HG03095 (cell line): Measurements from ENCODE around the gene OOSP4A.

Experiments used
- ATAC-seq: cut with Tn5 transposase; IDR thresholded peaks from one replicate; pipeline ENCODE4 v1.9.1; 2021; ENCODE audit warnings: moderate library complexity; ENCODE audit not compliant: unreplicated experiment

Gene OOSP4A

DNA sequence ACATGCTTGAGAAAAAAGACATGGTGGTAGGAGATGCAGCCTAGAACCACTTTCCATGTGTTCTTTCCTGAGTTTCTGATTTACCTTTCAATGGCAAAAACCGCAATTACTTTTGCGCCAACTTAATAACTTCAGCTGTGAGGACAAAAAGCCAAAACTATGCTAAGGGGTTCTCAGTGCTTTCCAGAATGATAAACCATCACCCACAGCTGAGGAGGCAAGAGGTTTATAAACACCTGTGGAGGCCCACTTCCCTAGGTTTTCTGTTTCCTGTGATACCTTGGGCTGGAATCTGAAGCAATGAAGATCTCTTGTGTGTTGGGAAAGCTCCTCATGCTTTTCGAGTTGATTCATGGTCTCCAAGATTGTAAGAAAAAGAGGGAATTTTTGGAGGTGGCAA is at the start of gene OOSP4A:
TSS of gene OOSP4A (plus strand) at position 301 of the 400 bp plus-strand sequence. CDS start at position 301, 0 bp downstream.
- no peak for ATAC-seq

DNA sequence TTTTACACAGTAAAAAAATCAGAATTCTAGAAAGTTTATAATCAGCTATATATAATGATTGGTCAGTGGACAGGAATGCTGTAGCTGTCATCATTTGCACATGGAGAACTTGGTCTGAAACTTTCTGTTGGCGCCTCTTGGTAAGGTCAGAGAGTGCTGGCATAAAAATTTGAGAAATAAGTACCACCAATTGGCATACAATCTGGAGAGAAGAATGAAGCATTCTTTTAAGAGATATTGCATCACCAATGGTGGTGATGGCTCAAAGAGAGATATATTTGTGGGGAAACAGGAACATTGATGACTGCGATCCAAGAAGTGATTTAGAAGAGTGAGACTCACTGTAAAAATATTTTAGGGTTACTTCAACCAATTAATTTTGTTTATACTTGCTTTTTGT is 45.4 kb upstream of the OOSP4A start:
- ATAC-seq = no peak

DNA sequence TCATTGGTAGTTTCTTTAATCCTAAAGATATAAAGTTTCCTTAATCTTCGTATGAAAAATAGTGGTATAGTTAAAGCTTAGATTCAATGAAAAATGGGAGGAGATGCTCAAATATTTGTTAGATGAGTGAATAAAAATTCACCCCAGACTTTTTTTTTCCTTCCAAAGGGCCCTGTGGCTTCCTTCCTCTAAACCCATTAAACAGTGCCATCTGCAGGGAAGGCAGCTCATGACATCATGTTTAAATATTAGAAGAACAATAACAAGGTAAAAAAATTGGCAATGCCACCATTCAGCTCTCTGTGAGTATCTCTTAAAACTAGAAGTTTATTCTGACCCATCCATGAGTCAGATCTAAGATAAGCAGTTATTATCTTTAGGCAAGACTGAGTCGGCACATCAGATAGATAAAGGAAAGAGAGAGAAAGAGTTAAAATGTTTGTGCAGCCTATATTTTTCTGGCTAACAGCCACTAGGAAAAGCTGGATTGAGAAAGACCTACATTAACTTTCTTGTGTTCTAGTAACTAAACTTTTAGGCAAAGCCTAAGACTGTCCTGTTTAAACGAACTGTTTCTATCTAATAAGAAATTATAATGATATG is 44.7 kb upstream of the OOSP4A start:
- ATAC-seq = no peak

DNA sequence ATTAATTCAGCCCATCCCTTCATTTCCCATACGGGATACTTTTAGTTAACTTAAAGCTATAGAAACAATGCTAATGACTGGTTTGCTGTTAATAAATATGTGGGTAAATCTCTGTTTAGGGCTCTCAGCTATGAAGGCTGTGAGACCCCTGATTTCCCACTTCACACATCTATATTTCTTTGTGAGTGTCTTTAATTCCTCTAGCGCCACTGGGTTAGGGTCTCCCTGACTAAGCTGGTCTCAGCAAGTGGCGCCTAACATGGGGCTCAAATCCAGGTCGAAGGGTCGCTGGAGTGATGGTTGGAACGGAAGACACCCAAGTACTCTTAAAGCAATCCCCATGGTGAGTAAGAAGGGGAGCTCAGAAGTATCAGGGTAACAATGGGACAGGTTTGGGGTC is 40.0 kb upstream of the OOSP4A start:
- no peak for ATAC-seq

DNA sequence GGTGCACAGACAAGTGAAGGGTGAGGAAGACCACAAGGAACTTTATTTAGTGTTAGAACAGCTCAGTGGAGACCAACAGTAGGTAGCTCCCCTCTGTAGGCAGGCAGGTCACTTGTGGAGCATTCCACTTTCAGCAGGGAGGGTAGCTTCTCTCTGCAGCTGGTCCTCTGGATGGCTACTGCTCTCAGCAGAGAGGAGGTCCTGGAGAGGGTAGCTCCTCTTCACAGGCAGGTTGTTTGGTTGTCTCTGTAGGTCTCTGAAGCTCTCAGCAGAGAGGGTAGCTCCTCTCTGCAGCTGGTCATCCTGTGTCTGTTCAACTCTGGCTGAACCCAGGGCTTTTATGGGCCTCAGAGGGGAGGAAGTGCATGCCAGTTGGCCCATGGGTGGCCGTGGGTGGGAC is 32.1 kb upstream of the OOSP4A start:
- ATAC-seq = no peak

DNA sequence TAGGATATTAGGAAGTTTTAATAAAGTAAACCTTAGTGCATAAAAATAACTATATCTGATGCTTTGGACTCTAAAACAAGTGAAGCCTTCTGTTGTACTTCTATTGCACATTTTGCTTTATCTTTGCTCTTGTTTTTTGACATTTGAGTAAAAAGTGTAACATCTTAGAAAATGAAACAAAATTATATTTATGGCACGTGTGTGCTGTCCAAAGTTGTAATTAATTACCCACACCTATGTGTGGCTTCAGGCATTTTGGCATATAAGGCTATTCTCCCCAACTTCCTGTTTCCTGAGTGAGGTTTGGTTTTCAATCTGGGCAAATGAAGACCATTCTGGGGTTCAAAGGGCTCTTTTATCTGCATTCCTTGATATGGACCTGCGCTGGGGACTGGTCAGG is 25.7 kb upstream of the OOSP4A start, which contains the start of gene OOSP1:
TSS of gene OOSP1 (plus strand) at position 301 of the 400 bp plus-strand sequence. CDS start at position 324, 23 bp downstream.
- no peak for ATAC-seq

DNA sequence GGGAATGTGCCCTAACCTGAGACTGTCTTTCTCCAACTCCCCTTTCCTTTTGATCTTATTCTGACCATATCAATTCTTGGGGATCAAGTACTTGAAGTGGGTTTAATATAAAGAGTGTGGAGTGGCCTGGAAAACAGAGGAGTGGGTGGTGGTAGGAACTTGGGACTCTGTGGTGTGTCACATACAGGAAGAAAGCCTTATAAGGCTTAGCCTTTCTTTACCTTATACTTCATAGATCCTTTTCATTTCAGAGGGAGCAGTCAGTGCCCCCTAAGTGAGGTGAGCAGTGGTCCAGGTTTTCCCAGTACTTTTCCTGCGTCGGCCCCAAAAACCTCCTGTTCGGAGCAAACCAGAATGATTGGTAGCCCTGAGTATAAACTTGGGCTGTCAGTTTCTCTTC is 25.1 kb upstream of the OOSP4A start:
- ATAC-seq = no peak

DNA sequence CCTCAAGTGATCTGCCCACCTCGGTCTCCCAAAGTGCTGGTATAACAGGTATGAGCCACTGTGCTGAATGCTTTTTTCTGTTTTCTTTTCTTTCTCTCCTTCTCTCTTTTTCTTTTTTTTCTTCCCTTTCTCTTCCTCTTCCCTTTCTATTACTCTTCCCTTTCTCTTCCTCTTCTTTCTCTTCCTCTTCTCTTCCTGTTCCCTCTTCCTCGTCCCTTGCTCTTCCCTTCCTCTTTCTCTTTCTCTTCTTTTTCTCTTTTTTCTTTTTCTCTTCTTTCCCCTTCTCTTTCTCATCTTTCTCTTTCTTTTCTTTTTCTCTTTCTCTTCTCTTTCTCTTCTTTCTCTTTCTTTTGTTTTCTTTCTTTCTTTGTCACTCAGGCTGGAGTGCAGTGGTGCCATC is 24.4 kb upstream of the OOSP4A start:
- no peak for ATAC-seq

DNA sequence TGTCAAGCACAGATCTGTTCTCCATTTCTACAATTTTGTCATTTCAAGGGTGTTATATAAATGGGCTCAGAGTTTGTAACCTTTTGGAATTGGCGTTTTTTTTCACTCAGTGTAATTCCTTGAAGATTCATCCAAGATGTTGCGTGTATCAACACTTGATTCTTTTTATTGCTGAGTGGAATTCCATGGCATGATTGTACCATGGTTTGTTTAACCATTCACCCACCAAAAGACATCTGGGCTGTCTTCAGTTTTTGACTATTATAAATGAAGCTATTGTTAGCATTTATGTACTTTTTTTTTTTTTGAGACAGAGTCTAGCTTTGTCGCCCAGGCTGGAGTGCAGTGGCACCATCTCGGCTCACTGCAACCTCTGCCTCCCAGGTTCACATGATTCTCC is 22.7 kb upstream of the OOSP4A start:
- no peak for ATAC-seq

DNA sequence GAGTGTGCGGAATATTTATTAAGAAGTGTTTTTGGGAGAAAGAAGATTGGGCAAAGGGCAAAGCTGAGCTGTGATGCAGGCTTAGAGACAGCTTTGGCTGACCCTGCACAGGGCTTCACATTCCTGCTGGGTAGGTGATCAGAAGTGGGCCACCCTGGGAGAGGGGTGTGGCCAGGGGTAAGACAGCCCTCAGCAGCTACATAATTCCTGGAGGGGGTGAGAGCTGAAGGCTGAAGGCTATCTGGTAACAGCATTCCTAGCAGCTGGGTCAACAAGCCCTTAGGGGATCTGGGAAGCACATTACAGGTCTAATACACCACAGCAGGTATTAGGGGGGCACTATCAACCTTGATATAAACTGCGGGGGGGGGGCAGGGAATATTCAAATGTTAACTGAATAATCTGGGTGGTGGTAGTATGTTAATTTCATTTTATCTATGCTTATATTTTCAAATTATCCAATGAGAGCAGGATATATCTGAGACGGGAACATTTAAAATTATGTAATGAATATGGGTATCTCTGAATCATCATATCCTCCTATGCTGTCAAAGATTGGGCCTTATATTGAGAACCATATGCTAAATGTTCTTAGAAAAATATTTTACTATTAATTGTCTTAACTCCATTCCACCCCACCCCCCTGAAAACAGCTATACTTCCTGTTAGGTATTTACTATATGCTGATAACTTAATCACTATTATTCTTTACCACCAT is 19.7 kb upstream of the OOSP4A start:
- no peak for ATAC-seq

DNA sequence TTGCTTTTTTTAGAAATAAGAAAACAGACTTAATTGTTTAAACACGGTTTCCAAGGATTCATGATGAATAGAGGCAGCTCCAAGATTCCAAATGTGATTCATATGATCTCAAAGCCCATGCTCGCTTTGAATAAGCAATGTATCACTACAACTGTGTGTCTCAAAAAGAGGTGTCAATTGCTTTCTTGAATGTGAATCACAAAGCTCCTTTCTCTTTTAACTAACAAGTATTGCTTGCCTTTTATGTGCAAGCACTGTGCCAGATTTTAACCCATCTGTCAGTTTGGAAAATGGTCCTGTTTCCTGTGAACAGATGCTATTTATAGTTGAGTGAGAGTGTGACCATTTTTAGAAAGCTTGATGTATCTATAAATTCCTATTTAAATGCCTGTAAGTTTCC is 19.1 kb upstream of the OOSP4A start:
- ATAC-seq = no peak

DNA sequence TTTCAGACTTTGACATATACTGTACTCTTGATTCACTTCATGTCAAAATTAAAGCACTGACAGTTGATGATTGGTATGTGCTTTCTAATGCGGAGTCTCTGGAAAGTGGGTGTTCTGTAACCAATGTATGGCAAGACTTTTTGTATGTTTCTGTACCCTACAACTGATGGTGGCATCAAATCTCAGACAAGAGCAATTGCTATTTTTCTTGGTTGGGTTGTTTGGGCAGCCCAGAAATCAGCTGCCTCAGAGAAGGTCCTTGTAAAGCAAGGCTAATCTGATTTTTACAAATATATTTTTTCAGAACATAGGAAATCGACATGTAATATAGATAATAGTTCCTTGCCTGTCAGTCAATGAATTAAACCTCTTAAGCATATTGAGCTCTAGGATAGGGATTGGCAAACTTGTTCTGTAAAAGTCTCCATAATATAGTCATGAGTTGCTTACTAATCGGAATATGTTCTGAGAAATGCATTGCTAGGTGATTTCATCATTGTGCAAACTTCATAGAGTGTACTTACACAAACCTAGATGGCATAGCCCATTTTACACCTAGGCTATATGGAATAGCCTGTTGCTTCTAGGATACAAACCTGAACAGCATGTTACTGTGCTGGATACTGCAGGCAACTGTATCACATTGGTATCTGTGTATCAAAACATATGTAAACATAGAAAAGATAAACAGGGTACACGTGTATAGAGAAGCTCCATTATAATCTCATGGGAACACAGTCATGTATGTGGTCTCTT is 10.2 kb upstream of the OOSP4A start:
- no peak for ATAC-seq

DNA sequence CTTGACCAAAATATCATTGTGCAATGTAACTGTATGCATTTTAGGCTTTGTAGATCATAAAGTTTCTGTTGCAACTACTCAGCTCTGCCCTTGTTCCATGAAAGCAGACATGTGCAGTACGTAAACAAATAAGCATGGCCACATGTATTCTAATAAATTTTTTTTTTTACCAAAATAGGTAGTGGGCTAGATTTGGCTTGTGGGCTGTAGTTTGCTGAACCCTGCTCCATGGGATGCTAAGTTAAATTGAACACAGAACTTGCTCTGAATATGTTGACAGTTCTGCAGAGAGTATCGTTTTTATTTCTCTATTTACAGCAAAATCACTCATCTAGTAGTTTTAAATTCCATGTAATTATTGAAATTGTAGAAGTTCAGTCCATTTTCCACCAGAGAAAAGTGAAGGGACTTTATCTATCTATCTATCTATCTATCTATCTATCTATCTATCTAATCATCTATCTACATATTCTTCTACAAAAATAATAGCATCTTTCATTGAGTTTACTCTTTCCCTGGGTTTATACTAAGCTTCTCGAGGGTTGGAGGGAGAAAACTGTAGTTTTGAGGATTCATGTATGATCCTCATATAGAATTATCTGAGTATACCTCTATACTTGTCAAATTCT is 9.5 kb upstream of the OOSP4A start:
- no peak for ATAC-seq

DNA sequence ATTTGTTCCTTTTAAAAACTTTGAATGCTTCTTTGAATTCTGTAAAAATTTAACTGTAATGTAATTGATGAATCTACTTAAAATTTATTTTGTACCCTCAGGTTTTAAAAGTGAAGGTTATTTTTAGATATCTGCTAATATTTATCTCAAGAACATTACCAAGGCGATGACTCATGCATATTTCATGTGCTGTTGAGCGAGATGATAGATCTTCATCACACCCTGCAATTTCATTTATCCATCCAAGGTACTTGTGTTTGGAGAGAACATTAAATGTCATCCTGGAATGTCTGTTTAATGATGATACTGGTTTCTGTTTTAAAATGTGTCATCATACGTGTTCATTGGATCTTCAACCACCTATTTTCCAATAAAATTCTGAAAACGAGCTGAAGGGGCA is 6.7 kb upstream of the OOSP4A start:
- no peak for ATAC-seq

DNA sequence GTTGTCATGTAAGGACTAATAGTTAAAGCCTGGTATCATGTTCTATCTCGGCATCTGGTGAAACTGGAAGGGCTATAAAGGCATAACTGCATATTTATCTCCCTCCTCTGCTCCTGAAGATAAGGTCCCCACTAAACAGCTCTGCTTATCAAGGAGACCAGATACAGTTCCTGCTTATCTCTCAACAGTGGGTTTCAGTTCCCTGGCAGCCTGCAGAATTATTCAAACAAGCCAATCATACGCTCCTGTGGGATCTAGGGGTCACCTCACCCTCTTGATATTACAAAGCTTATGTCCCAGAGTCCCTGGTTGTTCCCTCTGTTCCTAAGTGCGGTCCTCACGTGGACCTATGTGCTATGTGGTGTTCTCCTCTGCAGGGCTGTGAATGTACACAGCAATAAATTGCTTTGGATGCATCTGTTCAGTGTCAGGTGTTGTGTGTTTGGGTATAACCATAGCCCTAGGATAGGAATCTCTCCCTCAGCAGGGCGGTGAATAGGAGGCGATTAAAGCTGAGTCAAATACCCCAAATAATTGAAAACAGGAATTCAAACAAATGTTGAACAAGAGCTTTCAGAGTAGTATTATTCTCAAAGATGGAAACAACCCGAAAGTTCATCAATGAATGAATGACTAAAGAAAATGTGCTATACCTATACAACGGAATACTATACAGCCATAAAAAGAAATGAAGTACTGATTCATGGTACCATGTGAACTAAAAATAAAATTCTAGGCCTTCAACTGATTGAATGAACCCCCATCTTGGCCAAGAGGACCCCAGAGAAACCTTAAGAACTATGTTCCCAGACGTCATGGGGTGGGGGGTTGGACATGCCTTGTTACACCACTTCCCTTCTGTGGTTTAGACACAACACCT is 3.1 kb upstream of the OOSP4A start:
- ATAC-seq = no peak

DNA sequence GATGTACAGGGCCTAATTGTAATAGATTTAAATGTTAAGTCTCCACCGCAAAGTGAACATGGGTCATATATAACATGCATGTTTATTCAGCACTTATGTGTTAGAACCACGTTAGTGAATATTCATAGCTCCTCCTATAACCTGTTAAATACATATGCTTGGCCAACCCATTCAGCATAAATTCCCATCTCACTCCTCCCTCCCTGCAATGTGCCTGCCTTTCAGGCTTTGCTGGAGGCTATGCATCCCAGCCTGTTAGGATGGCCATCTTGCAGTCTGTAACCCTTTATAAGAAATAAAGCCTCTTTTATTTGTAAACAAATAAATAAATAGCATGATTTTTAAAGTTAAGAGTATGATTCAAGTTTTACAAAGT is 1.7 kb upstream of the OOSP4A start:
- ATAC-seq = no peak

DNA sequence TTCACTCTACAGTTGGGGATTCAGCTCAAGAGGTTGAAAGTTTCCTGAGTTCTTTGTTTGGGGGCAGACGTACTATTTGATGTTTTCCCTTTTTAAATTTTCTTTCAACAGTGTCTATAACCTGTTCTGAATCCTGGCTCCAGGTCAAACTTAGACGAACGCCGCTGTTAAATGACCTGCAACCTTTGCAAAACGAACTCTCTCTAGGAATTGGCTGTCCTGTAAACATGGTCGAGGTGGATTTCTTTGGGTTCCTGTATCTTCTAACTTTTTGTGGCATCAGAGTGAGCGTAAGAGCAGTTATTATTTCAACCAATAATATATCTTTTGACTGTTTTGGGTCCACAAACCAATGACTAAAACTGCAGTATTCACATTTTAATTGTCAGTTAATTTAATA is 1.6 kb downstream of the OOSP4A start:
- ATAC-seq = no peak

DNA sequence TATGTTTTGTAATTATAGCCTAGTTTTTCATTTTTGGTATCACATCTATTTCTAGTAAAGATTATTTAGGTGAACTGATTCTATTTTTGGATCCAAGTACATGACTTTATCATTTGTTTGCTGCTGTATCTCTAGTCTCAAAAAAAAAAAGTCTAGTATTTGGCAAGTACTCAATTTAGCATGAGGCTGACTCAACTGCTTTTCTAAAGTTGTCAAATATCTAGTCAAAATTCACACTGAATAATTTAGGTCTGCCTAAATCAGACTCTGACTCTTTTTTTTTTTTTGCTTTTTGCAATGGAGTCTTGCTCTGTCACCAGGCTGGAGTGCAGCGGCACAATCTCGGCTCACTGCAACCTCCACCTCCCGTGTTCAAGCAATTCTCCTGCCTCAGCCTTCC is 2.4 kb downstream of the OOSP4A start:
- ATAC-seq = no peak

DNA sequence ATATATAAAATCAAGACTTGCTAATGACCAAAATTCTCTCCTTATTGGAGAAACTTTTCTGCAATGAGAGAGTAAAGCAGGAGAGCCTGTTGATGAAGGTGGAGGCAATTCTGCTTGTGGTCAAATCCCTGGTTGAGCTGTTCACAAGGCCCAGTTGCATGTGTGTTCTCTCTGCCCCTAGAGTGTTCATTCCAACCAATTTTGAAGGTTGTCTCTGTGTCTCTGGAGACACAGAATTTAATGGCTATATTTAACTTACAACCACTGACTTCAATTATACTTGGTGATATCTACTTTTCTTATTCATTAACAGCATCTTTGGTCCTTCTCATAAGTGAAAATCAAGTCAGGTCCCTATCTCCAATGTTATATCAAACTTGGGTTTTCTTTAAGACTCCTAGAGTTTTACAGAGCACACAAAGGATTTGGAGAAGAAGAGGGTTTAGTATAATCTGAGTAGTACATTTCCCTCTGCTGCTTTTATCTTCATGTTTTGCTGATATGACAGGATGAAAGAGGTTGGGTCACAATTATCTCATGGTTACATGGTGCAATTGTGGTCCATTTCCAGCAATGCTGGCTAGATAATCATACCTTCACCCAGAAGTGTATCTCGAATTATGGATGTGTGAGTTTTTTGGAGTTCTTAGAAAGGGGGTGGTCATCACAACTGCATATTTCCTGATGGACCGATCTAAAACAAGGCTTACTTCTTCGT is 4.0 kb downstream of the OOSP4A start:
- ATAC-seq = no peak

DNA sequence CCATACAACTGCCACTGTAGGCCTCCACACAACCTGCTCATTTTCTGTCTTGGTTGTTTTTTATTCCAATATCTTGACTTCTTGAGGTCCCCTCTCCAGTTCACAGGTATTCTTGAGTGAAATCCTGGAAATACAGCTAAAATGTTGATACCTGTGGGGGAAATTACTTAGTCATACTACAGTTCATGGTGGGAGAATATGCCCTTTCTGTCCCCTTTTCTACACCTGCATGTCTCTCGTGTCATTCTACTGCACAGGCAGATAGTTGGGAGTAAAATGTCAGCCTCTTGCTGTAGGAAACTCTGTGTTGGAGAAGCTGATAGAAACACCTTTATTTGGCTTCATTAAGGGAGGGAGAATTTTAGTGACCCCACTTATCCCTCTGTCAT is 4.6 kb downstream of the OOSP4A start:
- ATAC-seq = no peak
